Kidney epithelial cell (primary cell): ENCODE results near the gene ABCA6. TPM values are rescaled to one million over a fixed set of nuclear protein-coding genes. Genes with fewer than 3 reads are reported as not detected.

Experiments
- DNase-seq: peaks from one replicate; pipeline ENCODE4 v3.0.0-alpha.2; 2010; ENCODE audit warnings: low read depth
- H3K27me3 ChIP-seq: 2 replicates; pipeline ENCODE4 v1.6.0; 2011; ENCODE audit warnings: low read length; ENCODE audit not compliant: control insufficient read depth, insufficient read depth
- H3K36me3 ChIP-seq: 2 replicates; pipeline ENCODE4 v1.5.1; 2011; ENCODE audit warnings: low read length; ENCODE audit not compliant: control insufficient read depth, insufficient read depth
- H3K4me3 ChIP-seq: 2 replicates; pipeline ENCODE4 v1.5.1; 2011; ENCODE audit warnings: low read depth, mild to moderate bottlenecking, control low read depth, low read length
- CTCF ChIP-seq: IDR thresholded peaks from 2 replicates; pipeline ENCODE4 v1.5.1; 2011; ENCODE audit warnings: mild to moderate bottlenecking, moderate library complexity, low read length, control low read depth, inconsistent platforms; ENCODE audit not compliant: insufficient read depth, poor library complexity, severe bottlenecking
- total RNA-seq: library from RNA; depleted of rRNA; stranded (reverse); fragments of >200 nt; gene quantifications from 2 replicates; pipeline ENCODE4 v1.2.3, GENCODE V29; 2015

ABCA6 gene
- total RNA-seq, 1 donor from 2014 or later = 0.04 TPM

- DNase-seq = no peak
- Histone ChIP-seq H3K4me3 (no peak overlapping the region), H3K27me3 (no peaks in the 10 kb centered on the region), H3K36me3 (no peaks in the 10 kb centered on the region)
- no peak for TF ChIP-seq CTCF
Measured at GRCh38 chr17:69057280-69057679, 84.4 kb downstream of the ABCA6 start.

GRCh38 chr17:69056179-69056823, 85.4 kb downstream of the ABCA6 start:
- H3K27me3 ChIP-seq = no peaks in the 10 kb centered on the region
- TF ChIP-seq CTCF = no peak
- H3K36me3 ChIP-seq = no peaks in the 10 kb centered on the region
- DNase-seq = no peak
- H3K4me3 ChIP-seq = no peak overlapping the region

- no peak for TF ChIP-seq CTCF
- Histone ChIP-seq H3K27me3 (no peaks in the 10 kb centered on the region), H3K4me3 (no peak overlapping the region), H3K36me3 (no peaks in the 10 kb centered on the region)
- no peak for DNase-seq
Measured at GRCh38 chr17:69055334-69055733, 86.4 kb downstream of the ABCA6 start.

GRCh38 chr17:69050999-69051775, 90.5 kb downstream of the ABCA6 start:
- no peaks in the 10 kb centered on the region for H3K27me3 ChIP-seq
- no peaks in the 10 kb centered on the region for H3K36me3 ChIP-seq
- H3K4me3 ChIP-seq = no peak overlapping the region
- no peak for DNase-seq
- TF ChIP-seq CTCF = no peak

- no peaks in the 10 kb centered on the region for H3K27me3 ChIP-seq
- no peak overlapping the region for H3K4me3 ChIP-seq
- DNase-seq = no peak
- TF ChIP-seq CTCF = no peak
- H3K36me3 ChIP-seq = no peaks in the 10 kb centered on the region
Measured at GRCh38 chr17:69048634-69049033, 93.1 kb downstream of the ABCA6 start.
